ENCODE results near the gene MRI1. TPM values are rescaled to one million over a fixed set of nuclear protein-coding genes. Genes with fewer than 3 reads are reported as not detected.
A peak's percentile ranks its signal among the peaks of the same experiment; 100 is the strongest.

Gene MRI1
- total RNA-seq, 2 donors from 2014 or later: 37.6 to 42.2 TPM

DNA sequence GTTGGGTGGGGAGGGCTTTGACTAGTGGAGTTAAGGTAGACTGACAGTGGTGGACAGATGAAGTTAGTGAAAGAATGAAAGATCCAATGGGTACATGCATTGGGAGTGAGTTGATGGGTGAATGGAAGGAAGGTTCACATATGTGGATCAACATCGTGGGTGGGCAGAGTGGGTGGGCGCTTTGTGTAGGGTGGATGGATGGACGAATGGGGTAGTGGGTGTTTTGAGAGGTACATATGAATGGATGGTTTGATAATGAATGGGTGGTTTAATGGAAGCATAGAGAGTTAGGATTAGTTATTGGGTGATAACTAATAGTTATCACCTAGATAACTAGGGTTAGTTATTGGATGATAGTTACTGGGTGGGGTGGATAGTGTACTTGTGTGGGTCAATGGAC, 42.4 kb downstream of the MRI1 start:
- no peak overlapping the region for H3K4me3 Mint-ChIP-seq
- no peaks in the 10 kb centered on the region for H3K9me3 Mint-ChIP-seq
- no peaks in the 10 kb centered on the region for H3K4me1 Mint-ChIP-seq (ENCODE audit: low read depth)
- H3K27me3 Mint-ChIP-seq (ENCODE audit: low read depth): no peaks in the 10 kb centered on the region
- no peak overlapping the region for H3K27ac Mint-ChIP-seq
- ATAC-seq (replicated peaks in 1 of 2): no peak
- H3K36me3 Mint-ChIP-seq (ENCODE audit: insufficient read depth in 2 of 2): no peaks in the 10 kb centered on the region
- no peak for DNase-seq

- Mint-ChIP-seq H3K4me3 (no peak overlapping the region), H3K36me3 (ENCODE audit: insufficient read depth in 2 of 2) (no peaks in the 10 kb centered on the region), H3K4me1 (ENCODE audit: low read depth) (no peaks in the 10 kb centered on the region), H3K27ac (no peak overlapping the region), H3K9me3 (no peaks in the 10 kb centered on the region), H3K27me3 (ENCODE audit: low read depth) (no peaks in the 10 kb centered on the region)
- ATAC-seq (replicated peaks in 1 of 2) (no peak), DNase-seq (no peak)
Observed at GRCh38 chr19:13807421-13808021, 43.2 kb downstream of the MRI1 start.

GRCh38 chr19:13808856-13809255, 44.5 kb downstream of the MRI1 start:
- DNase-seq (no peak), ATAC-seq (replicated peaks in 1 of 2) (no peak)
- no peaks in the 10 kb centered on the region for H3K4me1 Mint-ChIP-seq (ENCODE audit: low read depth)
- no peaks in the 10 kb centered on the region for H3K27me3 Mint-ChIP-seq (ENCODE audit: low read depth)
- H3K9me3 Mint-ChIP-seq: no peaks in the 10 kb centered on the region
- peaks cover 2 to 3% of the 10 kb centered on the region in 2 donors for H3K36me3 Mint-ChIP-seq (ENCODE audit: insufficient read depth in 2 of 2)
- H3K27ac Mint-ChIP-seq: no peak overlapping the region
- no peak overlapping the region for H3K4me3 Mint-ChIP-seq

GRCh38 chr19:13812544-13812943, 48.2 kb downstream of the MRI1 start:
- DNase-seq (no peak), ATAC-seq (replicated peaks in 1 of 2) (no peak)
- H3K27ac Mint-ChIP-seq: no peak overlapping the region
- no peaks in the 10 kb centered on the region for H3K9me3 Mint-ChIP-seq
- no peak overlapping the region for H3K4me3 Mint-ChIP-seq
- no peaks in the 10 kb centered on the region for H3K4me1 Mint-ChIP-seq (ENCODE audit: low read depth)
- no peaks in the 10 kb centered on the region for H3K27me3 Mint-ChIP-seq (ENCODE audit: low read depth)
- peaks cover 2 to 3% of the 10 kb centered on the region in 2 donors for H3K36me3 Mint-ChIP-seq (ENCODE audit: insufficient read depth in 2 of 2)

GRCh38 chr19:13813147-13813546, 48.8 kb downstream of the MRI1 start:
- ATAC-seq (replicated peaks in 1 of 2): no peak

GRCh38 chr19:13814550-13814949, 50.2 kb downstream of the MRI1 start:
- no peaks in the 10 kb centered on the region for H3K9me3 Mint-ChIP-seq
- no peak for ATAC-seq (replicated peaks in 1 of 2)

More at GRCh38 chr19:13813147-13813546, 48.8 kb downstream of the MRI1 start:
- Mint-ChIP-seq H3K9me3 (no peaks in the 10 kb centered on the region), H3K4me3 (no peak overlapping the region), H3K4me1 (ENCODE audit: low read depth) (no peaks in the 10 kb centered on the region), H3K27me3 (ENCODE audit: low read depth) (no peaks in the 10 kb centered on the region), H3K27ac (no peak overlapping the region), H3K36me3 (ENCODE audit: insufficient read depth in 2 of 2) (peaks cover 2 to 3% of the 10 kb centered on the region in 2 donors)
- no peak for DNase-seq

GRCh38 chr19:13817018-13817614, 52.8 kb downstream of the MRI1 start:
- DNase-seq (peak in 1 of 2 donors; percentile 28), ATAC-seq (replicated peaks in 1 of 2) (peak; percentile 52 to 70)
- Mint-ChIP-seq H3K4me1 (ENCODE audit: low read depth) (no peaks in the 10 kb centered on the region), H3K9me3 (no peaks in the 10 kb centered on the region), H3K36me3 (ENCODE audit: insufficient read depth in 2 of 2) (peaks cover 3 to 4% of the 10 kb centered on the region in 2 donors), H3K27me3 (ENCODE audit: low read depth) (no peaks in the 10 kb centered on the region), H3K27ac (no peak overlapping the region), H3K4me3 (peak overlapping the region in 1 of 2 donors; percentile 16)

More at GRCh38 chr19:13814550-13814949, 50.2 kb downstream of the MRI1 start:
- no peaks in the 10 kb centered on the region for H3K27me3 Mint-ChIP-seq (ENCODE audit: low read depth)
- no peak overlapping the region for H3K27ac Mint-ChIP-seq
- peaks cover 2 to 3% of the 10 kb centered on the region in 2 donors for H3K36me3 Mint-ChIP-seq (ENCODE audit: insufficient read depth in 2 of 2)
- no peak for DNase-seq
- no peaks in the 10 kb centered on the region for H3K4me1 Mint-ChIP-seq (ENCODE audit: low read depth)
- H3K4me3 Mint-ChIP-seq: no peak overlapping the region

DNA sequence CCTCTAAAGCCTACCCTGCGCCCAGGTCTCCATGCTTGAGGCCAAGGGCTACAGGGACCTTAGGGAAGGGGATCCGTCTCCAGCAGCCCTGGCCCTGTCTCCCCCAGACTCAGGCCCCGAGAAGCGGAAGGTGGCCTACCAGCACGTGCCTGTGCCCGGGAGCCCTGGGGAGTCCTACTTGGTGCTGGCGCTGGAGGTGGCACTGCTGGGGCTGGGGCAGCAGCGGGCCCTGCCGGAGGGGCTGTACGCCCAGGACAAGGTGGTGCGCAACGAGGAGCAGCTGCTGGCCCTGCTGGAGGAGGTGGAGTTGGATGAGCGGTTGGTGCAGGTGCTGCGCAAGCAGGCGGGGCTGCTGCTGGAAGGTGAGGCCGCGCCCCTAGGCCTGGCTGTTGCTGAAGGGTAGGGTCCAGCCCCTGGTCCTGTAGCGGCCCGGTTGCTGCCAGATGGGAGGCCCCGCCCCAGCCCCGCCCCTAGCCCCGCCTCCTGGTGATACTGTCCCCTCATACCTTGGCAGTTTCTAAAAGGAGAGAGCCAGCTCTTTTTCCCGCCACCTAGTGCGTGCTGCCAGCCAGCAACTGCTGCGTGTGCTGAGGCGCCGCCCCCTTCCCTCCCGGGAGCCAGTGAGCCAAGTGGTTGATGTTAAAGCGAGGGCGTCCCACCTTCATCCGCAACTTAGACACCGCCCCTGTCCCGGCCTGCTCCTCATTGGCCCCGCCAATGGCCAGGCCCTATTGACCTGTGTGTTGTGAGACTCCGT, 53.5 kb downstream of the MRI1 start:
- Mint-ChIP-seq H3K27ac (no peak overlapping the region), H3K36me3 (ENCODE audit: insufficient read depth in 2 of 2) (peaks cover 3 to 4% of the 10 kb centered on the region in 2 donors), H3K9me3 (no peaks in the 10 kb centered on the region), H3K4me3 (peak overlapping the region; percentile 16 to 31), H3K27me3 (ENCODE audit: low read depth) (no peaks in the 10 kb centered on the region), H3K4me1 (ENCODE audit: low read depth) (no peaks in the 10 kb centered on the region)
- ATAC-seq (replicated peaks in 1 of 2) (peak; percentile 55 to 74), DNase-seq (peak in 1 of 2 donors; percentile 22)

GRCh38 chr19:13819238-13819637, 54.9 kb downstream of the MRI1 start:
- Mint-ChIP-seq H3K27me3 (ENCODE audit: low read depth) (no peaks in the 10 kb centered on the region), H3K4me1 (ENCODE audit: low read depth) (no peaks in the 10 kb centered on the region), H3K27ac (no peak overlapping the region), H3K36me3 (ENCODE audit: insufficient read depth in 2 of 2) (peaks cover 0 to 2% of the 10 kb centered on the region in 2 donors), H3K9me3 (no peaks in the 10 kb centered on the region), H3K4me3 (no peak overlapping the region)
- DNase-seq (no peak), ATAC-seq (replicated peaks in 1 of 2) (no peak)

DNA sequence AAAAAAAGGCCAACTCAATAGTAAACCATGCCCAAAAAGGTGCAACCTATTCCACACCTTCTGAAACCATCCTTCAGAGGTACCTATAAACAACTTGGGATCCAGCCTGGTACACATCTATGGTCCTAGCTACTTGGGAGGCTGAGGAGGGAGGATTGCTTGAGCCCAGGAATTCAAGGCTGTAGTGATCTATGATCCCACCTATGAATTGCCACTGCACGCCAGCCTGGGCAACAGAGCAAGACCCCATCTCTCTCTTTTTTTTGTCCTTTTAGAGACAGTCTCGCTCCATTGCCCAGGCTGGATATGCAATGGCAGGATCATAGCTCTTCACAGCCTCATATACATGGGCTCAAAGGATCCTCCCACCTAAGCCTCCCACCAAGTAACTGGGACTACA, 57.0 kb downstream of the MRI1 start:
- Mint-ChIP-seq H3K27ac (no peak overlapping the region), H3K4me3 (no peak overlapping the region), H3K9me3 (no peaks in the 10 kb centered on the region), H3K36me3 (ENCODE audit: insufficient read depth in 2 of 2) (peaks cover 2 to 3% of the 10 kb centered on the region in 2 donors), H3K4me1 (ENCODE audit: low read depth) (peaks cover 5% of the 10 kb centered on the region), H3K27me3 (ENCODE audit: low read depth) (no peaks in the 10 kb centered on the region)
- no peak for DNase-seq
- no peak for ATAC-seq (replicated peaks in 1 of 2)

DNA sequence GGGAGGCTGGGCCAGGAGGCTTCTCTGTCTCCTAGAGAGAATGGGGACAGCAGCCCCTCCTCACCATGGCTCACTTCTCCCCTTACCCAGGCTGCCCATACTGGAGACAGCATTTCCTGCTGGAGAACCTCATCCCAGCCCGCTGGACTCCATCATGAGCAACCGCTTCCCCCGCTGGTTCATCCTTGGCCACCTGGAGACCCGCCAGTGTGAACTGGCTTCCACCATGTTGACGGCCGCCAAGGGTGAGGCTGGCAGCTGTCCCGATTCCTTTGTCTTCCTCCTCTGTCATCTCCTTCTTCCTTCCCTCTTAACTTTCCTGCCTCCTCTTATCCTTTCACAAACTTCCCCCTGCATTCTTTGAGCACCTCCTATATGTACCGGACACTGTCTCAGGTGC, 58.9 kb downstream of the MRI1 start:
- Mint-ChIP-seq H3K27ac (no peak overlapping the region), H3K36me3 (ENCODE audit: insufficient read depth in 2 of 2) (peaks cover 3% of the 10 kb centered on the region in 2 donors), H3K4me3 (no peak overlapping the region), H3K27me3 (ENCODE audit: low read depth) (no peaks in the 10 kb centered on the region), H3K9me3 (no peaks in the 10 kb centered on the region), H3K4me1 (ENCODE audit: low read depth) (peaks cover 5% of the 10 kb centered on the region)
- ATAC-seq (replicated peaks in 1 of 2) (no peak), DNase-seq (no peak)
